HG02759 (cell line): ENCODE results near the gene FETUB.

Experiments
- ATAC-seq: cut with Tn5 transposase; IDR thresholded peaks from one replicate; pipeline ENCODE4 v1.9.1; 2021; ENCODE audit warnings: mild to moderate bottlenecking, moderate library complexity; ENCODE audit not compliant: unreplicated experiment

The FETUB gene

GRCh38 chr3:186639778-186640472, at the start of gene FETUB:
Gene FETUB (plus strand): TSS chr3:186640399. CDS start chr3:186640461, 62 bp downstream.
- ATAC-seq, result no peak

- ATAC-seq, result no peak
These were observed 49.5 kb upstream of the FETUB start for GRCh38 chr3:186590580-186591295.

GRCh38 chr3:186592682-186593081, 47.5 kb upstream of the FETUB start:
- no peak for ATAC-seq

- ATAC-seq, result no peak
These were observed 46.3 kb upstream of the FETUB start for GRCh38 chr3:186593862-186594261.

DNA sequence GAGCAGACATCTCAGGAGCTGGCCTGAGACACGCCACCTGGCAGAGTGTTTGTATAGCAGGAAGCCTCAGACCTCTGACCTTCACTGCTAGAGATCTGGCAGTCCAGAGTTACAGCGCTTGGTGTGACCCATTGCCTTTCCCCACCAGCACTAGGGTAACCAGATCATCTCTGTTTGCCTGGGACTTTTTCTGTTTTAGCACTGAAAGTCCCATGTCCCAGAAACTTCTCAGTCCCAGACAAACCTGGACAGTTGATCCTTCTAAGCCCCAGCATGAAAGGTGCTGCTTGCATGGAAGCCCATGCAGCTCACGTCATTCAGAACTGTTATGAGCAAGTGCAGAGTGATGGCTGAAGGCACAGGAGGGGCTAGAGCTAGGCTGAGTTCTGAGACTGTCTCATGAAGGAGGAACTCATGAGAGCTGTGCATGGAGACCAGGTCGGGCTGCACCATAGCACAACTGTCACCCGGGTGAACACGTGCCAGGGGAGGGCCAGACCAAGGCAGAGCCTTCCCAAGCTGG, 45.5 kb upstream of the FETUB start:
- ATAC-seq, result no peak

- ATAC-seq, result no peak
These were observed 43.5 kb upstream of the FETUB start for GRCh38 chr3:186596568-186597287.

GRCh38 chr3:186598108-186598784, 42.0 kb upstream of the FETUB start:
- no peak for ATAC-seq

- no peak for ATAC-seq
These were observed 41.4 kb upstream of the FETUB start for GRCh38 chr3:186598794-186599141.

DNA sequence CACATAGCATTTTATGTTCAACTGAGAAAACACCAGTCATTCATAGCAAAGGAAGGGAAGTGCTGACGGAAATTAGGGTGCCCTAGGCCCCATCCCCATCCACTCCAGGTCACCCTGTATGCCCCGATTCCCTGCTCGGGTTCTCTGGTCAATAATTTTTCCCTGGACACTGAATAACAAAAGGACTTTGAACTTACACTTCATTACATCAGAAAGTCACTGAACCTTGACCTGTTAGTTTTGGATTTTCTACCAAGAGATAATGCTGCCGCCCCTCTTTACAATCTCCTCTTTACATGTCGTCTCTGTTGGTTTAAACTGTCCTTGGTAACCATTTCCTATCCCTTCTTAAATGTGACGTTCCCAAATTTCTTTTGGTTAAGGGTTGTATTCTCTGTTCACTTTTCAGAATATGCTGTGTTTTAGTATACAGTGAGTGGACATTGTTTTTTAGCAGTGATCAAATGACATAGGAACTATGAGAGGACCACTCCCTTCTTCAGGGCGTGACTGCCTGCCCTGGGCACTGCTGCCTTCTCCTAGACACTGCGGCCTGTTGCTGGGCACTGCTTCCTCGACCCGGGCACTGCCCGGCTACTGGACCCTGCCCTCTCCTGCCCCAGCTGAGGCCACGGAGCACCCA, 40.9 kb upstream of the FETUB start:
- no peak for ATAC-seq

DNA sequence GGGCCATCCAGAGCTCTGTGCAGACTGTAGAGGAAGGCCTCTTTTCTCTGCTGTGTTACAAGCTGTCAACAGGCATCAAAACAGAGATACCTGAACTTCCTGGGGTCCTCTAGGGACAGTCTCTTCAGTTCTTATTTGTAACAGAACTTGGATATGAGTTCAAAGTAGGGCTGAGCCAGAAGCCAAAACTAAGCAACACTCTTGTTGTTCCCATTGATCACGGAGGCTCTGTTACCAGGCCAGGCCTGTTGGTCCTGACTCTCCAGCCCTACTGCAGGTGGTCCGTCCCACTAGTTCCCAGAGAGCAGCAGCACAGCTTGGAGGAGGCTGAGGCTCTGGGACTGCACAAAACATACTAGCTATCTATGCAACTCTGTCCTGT, 40.4 kb upstream of the FETUB start:
- ATAC-seq, result no peak

- no peak for ATAC-seq
These were observed 39.3 kb upstream of the FETUB start for GRCh38 chr3:186600896-186601295.

DNA sequence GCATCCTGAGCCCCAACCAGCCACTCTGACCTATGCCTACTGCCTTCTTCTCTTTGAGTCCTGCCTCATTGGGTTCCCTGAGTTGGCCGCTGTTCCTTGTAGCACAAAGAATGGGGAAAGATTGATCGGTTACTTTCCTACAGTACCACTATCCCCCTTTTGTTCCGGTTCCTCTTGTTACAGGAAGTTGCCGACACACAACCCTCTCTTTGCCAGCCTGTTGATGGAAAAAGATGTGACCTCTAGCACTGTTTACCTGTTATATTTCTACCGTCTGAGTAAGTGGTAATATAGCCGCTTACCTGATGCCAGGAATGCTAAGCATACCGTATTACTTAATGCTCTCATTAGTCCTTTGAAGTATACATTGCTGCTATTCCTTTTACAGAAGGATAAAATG, 37.0 kb upstream of the FETUB start:
- ATAC-seq, result no peak

- ATAC-seq, result no peak
These were observed 35.1 kb upstream of the FETUB start for GRCh38 chr3:186605078-186605477.

DNA sequence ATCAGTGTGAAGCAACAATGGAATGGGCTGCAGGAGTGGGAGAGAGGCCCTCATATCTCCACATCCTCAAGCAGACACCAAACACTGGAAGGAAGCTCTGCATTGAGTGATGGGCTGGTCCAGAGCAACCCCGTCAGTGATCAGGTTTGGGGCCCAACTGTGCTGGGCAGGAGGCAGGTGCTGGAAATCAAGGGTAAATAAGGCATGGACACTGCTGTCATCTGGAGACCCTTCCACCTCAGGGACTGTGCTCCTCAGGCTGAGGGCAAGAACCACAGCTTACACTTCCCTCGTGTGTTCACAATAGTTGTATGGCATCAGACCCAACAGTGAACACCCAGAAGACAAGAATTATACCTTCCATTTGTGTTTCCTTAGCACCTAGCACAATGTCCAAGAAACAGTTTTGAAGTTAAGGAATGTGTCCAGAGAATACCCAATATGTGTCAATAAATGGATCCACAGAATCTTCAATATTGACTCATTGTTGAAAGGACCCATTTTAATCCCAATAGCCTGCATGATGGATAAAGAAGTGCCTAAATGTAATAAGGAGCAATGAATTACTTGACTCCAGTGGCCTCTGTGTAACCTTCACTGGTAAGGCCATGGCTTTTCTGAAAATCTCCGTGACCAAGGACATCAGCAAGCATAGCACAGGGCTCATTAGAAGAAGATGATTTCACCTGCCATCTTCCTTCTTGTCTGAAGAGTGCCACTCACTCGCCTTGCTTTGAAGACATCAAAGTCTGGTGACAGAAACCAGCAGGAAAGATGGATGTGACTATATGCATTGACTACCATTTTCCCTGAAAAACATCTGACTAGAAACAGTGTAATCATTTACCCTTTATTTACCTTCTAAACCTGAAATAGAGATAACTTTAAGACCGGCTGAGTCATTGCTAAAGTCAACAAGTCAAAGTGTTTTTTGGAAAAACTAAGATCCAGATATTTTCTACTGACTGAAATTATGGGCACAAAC, 34.3 kb upstream of the FETUB start:
- no peak for ATAC-seq

GRCh38 chr3:186608624-186609215, 31.5 kb upstream of the FETUB start:
- ATAC-seq, result no peak

- no peak for ATAC-seq
These were observed 30.8 kb upstream of the FETUB start for GRCh38 chr3:186609247-186609868.

DNA sequence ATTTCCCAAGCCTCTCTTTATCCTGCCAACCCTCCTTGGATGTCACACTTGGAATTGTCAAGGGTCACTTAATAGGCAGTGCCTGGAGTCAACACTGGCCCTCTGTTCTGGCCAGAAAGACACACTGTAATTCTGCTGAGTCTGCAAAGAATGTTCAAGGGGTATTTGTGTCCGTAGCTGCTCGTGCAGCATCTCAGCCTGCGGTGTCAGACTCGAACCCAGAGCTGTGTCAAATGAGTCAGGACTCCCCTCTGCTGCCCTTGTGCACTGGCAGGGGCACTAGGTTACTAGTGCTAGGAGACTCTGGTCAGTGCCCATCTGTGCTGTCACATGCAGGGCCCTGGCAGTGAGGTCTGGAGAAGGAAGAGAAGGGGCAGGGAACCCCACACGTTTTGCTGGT, 28.1 kb upstream of the FETUB start:
- ATAC-seq, result no peak

DNA sequence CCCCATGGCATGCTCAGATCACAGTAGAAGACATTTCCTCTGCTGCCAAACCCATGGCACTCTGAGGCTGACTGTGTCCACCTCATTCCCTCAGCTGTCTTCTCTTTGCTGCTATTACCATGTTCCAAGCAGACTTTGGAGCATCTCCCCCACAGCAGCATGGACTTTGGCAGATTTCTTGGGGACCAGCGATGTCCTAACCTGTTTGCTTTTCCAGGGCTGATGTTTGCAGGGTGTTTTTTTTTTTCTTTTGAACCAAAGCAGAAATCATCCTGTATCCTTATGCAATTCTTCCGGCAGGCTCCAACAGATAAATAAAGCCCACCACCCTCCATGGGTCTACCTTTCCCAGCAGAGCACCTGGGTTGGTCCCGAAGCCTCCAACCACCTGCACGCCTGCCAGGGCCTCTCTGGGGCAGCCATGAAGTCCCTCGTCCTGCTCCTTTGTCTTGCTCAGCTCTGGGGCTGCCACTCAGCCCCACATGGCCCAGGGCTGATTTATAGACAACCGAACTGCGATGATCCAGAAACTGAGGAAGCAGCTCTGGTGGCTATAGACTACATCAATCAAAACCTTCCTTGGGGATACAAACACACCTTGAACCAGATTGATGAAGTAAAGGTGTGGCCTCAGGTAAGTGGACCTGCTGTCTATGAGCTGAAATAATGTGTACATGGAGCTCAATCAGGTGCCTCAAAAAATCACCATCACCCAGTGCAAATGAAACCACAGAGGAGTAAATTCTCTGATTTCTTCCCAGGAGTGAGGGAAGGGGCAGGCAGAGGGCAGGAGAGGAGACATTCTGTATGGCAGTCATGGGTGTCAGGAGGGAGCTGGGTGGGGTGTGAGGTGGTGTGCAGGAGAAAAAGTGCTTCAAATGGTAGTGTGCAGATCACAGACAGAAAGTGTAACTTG, 27.2 kb upstream of the FETUB start, which contains the start of gene AHSG:
Gene AHSG (plus strand): TSS at position 340 of the 916 bp plus-strand sequence. CDS start 82 bp downstream, at position 422.
- no peak for ATAC-seq
